CD4-positive, alpha-beta T cell (primary cell): ENCODE data around the gene IFFO2. TPM values are rescaled to one million over a fixed set of nuclear protein-coding genes. Genes with fewer than 3 reads are reported as not detected.

Experiments used
- ATAC-seq: fragments of 200-7000 bp; cut with Tn5 transposase; one replicate; pipeline ENCODE4 v1.10.0; 2022; ENCODE audit warnings: mild to moderate bottlenecking; ENCODE audit not compliant: poor library complexity
- CTCF ChIA-PET: fragments of 350-600 bp; sonication (Branson Sonifier 250); formaldehyde crosslinking; loops from one replicate; lab custom pipeline; 2021; ENCODE audit warnings: antibody characterized with exemption, inconsistent platforms; lab: Charles Lee
- POLR2A ChIA-PET: fragments of 350-600 bp; sonication (Branson Sonifier 250); formaldehyde crosslinking; loops from one replicate; lab custom pipeline; 2021; ENCODE audit warnings: antibody characterized with exemption, inconsistent platforms; lab: Charles Lee
- DNase-seq, 14 experiments: peaks; one replicate each; pipeline ENCODE4 v3.0.0-alpha.2; 2013 to 2020; ENCODE audit warnings: mixed read lengths in 2 of 14
- H3K27ac ChIP-seq, 2 donors: one replicate each; pipeline versions ENCODE4 v1.5.1 to v1.7.0; 2013; ENCODE audit warnings: low read length in 2 of 2, low read depth in 1 of 2, mild to moderate bottlenecking in 1 of 2
- H3K27me3 ChIP-seq, 2 experiments: 1 replicate in 1 of 2; 2 replicates in 1 of 2; pipeline versions ENCODE4 v1.6.1 to v1.7.0; 2013; ENCODE audit warnings: low read length in 2 of 2, control low read depth in 1 of 2, mild to moderate bottlenecking in 1 of 2, moderate library complexity in 1 of 2; ENCODE audit not compliant: insufficient read depth in 2 of 2, control insufficient read depth in 1 of 2
- H3K36me3 ChIP-seq: one replicate; pipeline ENCODE4 v1.6.1; 2013; ENCODE audit warnings: low read length, control low read depth; ENCODE audit not compliant: insufficient read depth
- H3K4me1 ChIP-seq: one replicate; pipeline ENCODE4 v1.6.1; 2013; ENCODE audit warnings: low read length, control low read depth; ENCODE audit not compliant: insufficient read depth
- H3K4me3 ChIP-seq: one replicate; pipeline ENCODE4 v1.5.1; 2013; ENCODE audit warnings: mild to moderate bottlenecking, low read length, moderate library complexity
- H3K9me3 ChIP-seq, 2 experiments: 1 replicate in 1 of 2; 2 replicates in 1 of 2; pipeline versions ENCODE4 v1.6.1 to v1.7.0; 2013; ENCODE audit warnings: low read length in 2 of 2, mild to moderate bottlenecking in 2 of 2, control low read depth in 1 of 2, moderate library complexity in 1 of 2; ENCODE audit not compliant: control insufficient read depth in 1 of 2, insufficient read depth in 1 of 2
- H3K27ac Mint-ChIP-seq: one replicate; pipeline ENCODE4 v1.8.0; 2020; ENCODE audit warnings: mixed read lengths
- H3K27me3 Mint-ChIP-seq: one replicate; pipeline ENCODE4 v1.8.0; 2021; ENCODE audit warnings: mixed read lengths
- H3K36me3 Mint-ChIP-seq: one replicate; pipeline ENCODE4 v1.8.0; 2021; ENCODE audit warnings: low read depth, mixed read lengths
- H3K4me1 Mint-ChIP-seq: one replicate; pipeline ENCODE4 v1.8.0; 2021; ENCODE audit warnings: low read depth, mixed read lengths
- H3K4me3 Mint-ChIP-seq: one replicate; pipeline ENCODE4 v1.8.0; 2020; ENCODE audit warnings: mild to moderate bottlenecking, mixed read lengths
- H3K9me3 Mint-ChIP-seq: one replicate; pipeline ENCODE4 v1.8.0; 2020; ENCODE audit warnings: mixed read lengths
- intact Hi-C, 2 experiments: fragments of 100-400 bp; cut with DNase I in 1 of 2; cut with micrococcal nuclease in 1 of 2; formaldehyde crosslinking; loops; one replicate each; pipeline versions ENCODE4 v1.15.1 to v1.9.0; 2023 to 2025; cut with DNase I, micrococcal nuclease
- total RNA-seq, 174 experiments: library from RNA in 2 of 174; stranded (reverse) in 2 of 174; gene quantifications; one replicate each; pipeline ENCODE4 v1.2.3 and lab custom pipeline; 2021 to 2026
- TF ChIP-seq, protein P1 (sequence below): fragments of 200-600 bp; IDR thresholded peaks from one replicate; pipeline ENCODE4 v1.8.0; 2022; ENCODE audit warnings: antibody characterized with exemption, mild to moderate bottlenecking

The IFFO2 gene
- total RNA-seq, 2 experiments from 2014 or later: 106 to 112 TPM

GRCh38 chr1:19000065-19000464 lies 43.6 kb upstream of the IFFO2 start:
- ATAC-seq (no peak), DNase-seq (no peak)
- no peaks in the 10 kb centered on the region for H3K36me3 ChIP-seq
- ChIA-PET POLR2A (no interaction called here), CTCF (no interaction called here)
- no peak overlapping the region for H3K27ac Mint-ChIP-seq
- H3K9me3 Mint-ChIP-seq: peaks cover 10% of the 10 kb centered on the region
- intact Hi-C loops: no loop called here
- H3K36me3 Mint-ChIP-seq: peaks cover 5% of the 10 kb centered on the region
- H3K9me3 ChIP-seq: peaks cover 5 to 16% of the 10 kb centered on the region in 2 experiments
- H3K27me3 Mint-ChIP-seq: peaks cover 4% of the 10 kb centered on the region
- H3K4me3 Mint-ChIP-seq: no peak overlapping the region
- H3K4me1 ChIP-seq: peaks cover 4% of the 10 kb centered on the region
- no peak overlapping the region for H3K4me3 ChIP-seq
- H3K27ac ChIP-seq: no peak overlapping the region
- TF ChIP-seq, protein P1, sequence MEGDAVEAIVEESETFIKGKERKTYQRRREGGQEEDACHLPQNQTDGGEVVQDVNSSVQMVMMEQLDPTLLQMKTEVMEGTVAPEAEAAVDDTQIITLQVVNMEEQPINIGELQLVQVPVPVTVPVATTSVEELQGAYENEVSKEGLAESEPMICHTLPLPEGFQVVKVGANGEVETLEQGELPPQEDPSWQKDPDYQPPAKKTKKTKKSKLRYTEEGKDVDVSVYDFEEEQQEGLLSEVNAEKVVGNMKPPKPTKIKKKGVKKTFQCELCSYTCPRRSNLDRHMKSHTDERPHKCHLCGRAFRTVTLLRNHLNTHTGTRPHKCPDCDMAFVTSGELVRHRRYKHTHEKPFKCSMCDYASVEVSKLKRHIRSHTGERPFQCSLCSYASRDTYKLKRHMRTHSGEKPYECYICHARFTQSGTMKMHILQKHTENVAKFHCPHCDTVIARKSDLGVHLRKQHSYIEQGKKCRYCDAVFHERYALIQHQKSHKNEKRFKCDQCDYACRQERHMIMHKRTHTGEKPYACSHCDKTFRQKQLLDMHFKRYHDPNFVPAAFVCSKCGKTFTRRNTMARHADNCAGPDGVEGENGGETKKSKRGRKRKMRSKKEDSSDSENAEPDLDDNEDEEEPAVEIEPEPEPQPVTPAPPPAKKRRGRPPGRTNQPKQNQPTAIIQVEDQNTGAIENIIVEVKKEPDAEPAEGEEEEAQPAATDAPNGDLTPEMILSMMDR: no peak
- H3K4me1 Mint-ChIP-seq: no peaks in the 10 kb centered on the region
- no peaks in the 10 kb centered on the region for H3K27me3 ChIP-seq

- ATAC-seq (no peak), DNase-seq (no peak)
- Histone ChIP-seq H3K36me3 (no peaks in the 10 kb centered on the region), H3K27me3 (no peaks in the 10 kb centered on the region), H3K9me3 (peaks cover 5 to 16% of the 10 kb centered on the region in 2 experiments), H3K4me3 (no peak overlapping the region), H3K4me1 (peaks cover 4% of the 10 kb centered on the region), H3K27ac (no peak overlapping the region)
- intact Hi-C loops: no loop called here
- ChIA-PET POLR2A (no interaction called here), CTCF (no interaction called here)
- Mint-ChIP-seq H3K4me1 (no peaks in the 10 kb centered on the region), H3K9me3 (peaks cover 10% of the 10 kb centered on the region), H3K27ac (no peak overlapping the region), H3K27me3 (peaks cover 4% of the 10 kb centered on the region), H3K36me3 (peaks cover 5% of the 10 kb centered on the region), H3K4me3 (no peak overlapping the region)
- TF ChIP-seq, protein P1: no peak
Observed at GRCh38 chr1:18999359-18999758, 42.9 kb upstream of the IFFO2 start.

GRCh38 chr1:18998016-18998724 lies 41.7 kb upstream of the IFFO2 start:
- Mint-ChIP-seq H3K4me3 (no peak overlapping the region), H3K36me3 (peaks cover 5% of the 10 kb centered on the region), H3K4me1 (no peaks in the 10 kb centered on the region), H3K9me3 (peaks cover 10% of the 10 kb centered on the region), H3K27ac (no peak overlapping the region), H3K27me3 (no peaks in the 10 kb centered on the region)
- CTCF ChIA-PET: no interaction called here
- ATAC-seq (no peak), DNase-seq (no peak)
- Histone ChIP-seq H3K4me1 (peaks cover 4% of the 10 kb centered on the region), H3K9me3 (peaks cover 5 to 16% of the 10 kb centered on the region in 2 experiments), H3K27ac (no peak overlapping the region), H3K27me3 (no peaks in the 10 kb centered on the region), H3K4me3 (no peak overlapping the region), H3K36me3 (no peaks in the 10 kb centered on the region)
- intact Hi-C loops: no loop called here
- POLR2A ChIA-PET: no interaction called here
- TF ChIP-seq, protein P1: no peak
